Raji (cell line): ENCODE measurements around the gene PDE6C.

Experiments
- POLR2A ChIP-seq: IDR thresholded peaks from 2 replicates; pipeline ENCODE4 v1.6.1; 2011; ENCODE audit warnings: low read depth, low read length, control low read depth; ENCODE audit not compliant: insufficient read depth

Gene PDE6C

DNA sequence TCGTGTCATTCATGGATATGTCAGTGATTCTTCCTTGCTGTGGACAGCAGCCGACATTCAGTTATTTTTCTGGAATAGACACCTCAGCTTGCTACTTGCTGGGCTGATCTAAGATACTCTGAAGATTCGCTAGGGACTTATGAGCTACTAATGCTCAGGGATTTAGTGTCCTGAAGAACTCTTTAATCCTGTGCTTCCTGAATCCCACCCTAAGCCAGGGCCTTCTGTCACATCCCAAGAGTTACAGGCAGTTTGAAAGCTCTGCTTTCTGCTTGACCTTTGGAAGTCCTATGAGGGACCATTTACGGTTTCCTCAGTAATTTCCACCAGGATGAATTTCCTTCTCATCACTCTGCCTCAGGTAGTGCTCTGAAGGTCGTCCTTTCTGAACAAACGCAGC is at the start of gene PDE6C:
Gene PDE6C (plus strand): TSS at position 227 of the 400 bp plus-strand sequence. CDS start 189 bp downstream, outside the sequence.
- no peak for TF ChIP-seq POLR2A

DNA sequence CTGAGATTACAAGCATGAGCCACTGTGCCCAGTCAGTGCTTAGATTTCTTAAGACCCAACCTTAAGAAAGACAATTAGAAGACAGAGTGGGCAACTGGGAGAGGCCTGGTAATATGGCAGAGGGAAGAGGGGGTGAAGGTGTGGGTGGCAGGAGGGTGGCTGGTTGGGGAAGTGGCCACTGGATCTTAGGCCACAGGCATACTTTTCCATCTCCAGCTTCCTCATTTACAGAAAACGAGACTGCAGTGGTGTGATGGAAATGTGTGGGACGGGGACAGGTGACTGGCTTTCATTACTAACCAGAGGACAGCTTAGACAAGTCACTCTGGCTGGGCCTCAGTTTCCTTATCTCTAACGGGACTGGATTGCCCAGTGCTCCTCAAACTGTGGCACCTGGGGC is 46.9 kb upstream of the PDE6C start:
- no peak for TF ChIP-seq POLR2A

DNA sequence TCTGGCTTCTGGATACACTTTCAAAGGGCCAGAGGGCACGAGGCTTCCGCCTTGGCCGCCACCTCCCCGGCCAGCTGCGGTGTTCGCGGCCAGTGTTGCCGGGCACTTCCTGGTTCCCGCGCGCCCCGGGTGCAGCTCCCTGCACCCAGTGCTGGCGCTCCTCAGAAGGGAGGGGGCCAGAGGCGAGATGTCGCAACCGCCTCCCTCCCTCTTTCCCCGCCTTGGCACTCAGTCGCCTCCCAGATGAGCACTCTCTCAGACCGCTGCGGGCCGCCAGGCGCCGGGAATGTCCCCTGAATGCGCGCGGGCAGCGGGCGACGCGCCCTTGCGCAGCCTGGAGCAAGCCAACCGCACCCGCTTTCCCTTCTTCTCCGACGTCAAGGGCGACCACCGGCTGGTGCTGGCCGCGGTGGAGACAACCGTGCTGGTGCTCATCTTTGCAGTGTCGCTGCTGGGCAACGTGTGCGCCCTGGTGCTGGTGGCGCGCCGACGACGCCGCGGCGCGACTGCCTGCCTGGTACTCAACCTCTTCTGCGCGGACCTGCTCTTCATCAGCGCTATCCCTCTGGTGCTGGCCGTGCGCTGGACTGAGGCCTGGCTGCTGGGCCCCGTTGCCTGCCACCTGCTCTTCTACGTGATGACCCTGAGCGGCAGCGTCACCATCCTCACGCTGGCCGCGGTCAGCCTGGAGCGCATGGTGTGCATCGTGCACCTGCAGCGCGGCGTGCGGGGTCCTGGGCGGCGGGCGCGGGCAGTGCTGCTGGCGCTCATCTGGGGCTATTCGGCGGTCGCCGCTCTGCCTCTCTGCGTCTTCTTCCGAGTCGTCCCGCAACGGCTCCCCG is 45.7 kb upstream of the PDE6C start, which contains the start of gene FFAR4:
Gene FFAR4 (plus strand): TSS at position 231 of the 842 bp plus-strand sequence. CDS start 56 bp downstream, at position 287.
- no peak for TF ChIP-seq POLR2A

DNA sequence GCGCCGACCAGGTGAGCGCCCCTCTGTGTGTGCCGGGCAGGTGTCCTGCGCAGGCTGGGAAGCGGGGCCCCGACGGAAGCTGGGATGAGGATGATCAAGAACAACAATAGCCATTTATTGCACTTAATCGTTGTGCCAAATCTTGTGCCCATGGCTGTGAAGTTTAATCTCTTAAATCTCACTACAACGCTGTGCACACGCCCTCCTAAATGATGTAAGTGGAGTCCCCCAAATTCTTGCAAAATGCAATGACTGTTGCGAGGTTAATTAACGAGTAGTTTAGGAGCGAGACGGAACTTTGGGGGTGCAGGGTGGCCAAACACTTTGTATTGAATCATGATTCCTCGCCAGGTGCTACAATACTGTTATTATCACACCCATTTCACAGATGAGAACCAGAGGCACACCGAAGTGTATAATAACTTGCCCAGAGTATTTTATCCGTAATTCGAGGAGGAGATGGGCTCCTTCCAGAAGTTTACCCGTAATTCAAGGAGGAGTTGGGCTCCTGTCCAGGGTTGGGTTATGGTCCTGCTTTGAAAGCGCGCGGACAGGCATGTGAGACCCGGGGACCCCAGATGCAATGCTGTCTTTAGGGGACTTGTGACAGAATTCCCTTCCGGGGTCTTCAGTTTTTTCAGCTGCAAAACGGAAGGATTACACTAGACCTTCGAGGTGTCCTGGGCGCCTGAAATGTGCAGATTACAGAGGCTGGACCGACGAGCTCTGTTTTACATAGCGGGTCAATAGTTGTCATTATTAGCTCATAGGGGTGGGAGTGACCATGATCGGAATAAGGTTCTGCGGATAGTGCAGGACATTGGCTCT is 44.8 kb upstream of the PDE6C start:
- no peak for TF ChIP-seq POLR2A

DNA sequence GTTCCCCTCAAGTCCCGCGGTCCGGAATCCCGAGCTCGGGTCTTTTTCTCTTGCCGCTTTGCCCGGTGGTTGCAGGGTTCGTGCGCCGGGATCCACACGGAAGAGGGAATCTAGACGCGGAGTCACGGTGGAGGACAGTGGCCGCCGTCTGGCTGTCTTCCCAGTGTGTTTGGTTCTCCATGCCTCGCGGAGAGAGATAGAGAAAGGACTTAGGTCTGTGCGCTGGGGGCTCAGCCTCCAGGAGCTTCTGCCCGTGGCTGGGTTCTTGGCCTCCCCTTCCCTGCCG is 44.3 kb upstream of the PDE6C start:
- TF ChIP-seq POLR2A: no peak

DNA sequence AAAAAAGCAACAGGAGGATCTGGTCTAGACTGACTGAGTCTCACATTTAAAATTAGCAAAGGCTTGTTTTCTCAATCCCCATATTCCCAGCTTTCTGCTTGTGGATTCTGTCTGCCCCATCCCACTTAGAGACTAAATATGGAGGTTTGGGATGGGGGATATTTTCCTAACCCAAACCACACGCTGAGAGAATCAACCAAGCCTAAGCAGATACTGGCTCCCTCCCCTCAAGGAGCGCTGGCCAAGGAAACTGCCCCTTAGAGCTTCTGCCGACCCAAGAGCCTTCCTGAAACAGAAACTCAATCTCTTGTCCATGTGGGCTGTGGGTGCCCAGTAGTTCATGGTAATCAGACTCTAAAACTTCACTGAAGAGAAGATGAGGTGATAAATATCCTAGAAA is 42.0 kb upstream of the PDE6C start:
- no peak for TF ChIP-seq POLR2A

DNA sequence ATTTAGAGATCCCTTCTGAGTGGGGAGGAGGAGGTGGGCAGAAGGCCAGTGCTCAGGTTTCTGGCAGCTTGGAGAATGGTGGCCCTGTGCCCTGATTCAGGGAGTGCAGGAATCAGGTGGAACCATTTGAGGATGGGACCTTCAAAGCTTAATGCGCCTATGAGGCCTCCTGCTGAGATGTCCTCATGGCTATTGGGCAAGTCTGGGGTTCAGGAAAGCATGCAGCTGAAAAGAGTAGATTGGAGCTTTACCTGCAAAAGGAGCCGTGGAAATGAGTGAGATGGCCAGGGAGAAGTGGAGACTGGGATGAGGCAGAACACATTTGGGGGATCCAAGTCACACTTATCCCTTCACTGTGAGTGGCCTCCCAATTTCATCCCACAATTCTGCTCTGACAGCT is 39.7 kb upstream of the PDE6C start:
- TF ChIP-seq POLR2A: no peak

DNA sequence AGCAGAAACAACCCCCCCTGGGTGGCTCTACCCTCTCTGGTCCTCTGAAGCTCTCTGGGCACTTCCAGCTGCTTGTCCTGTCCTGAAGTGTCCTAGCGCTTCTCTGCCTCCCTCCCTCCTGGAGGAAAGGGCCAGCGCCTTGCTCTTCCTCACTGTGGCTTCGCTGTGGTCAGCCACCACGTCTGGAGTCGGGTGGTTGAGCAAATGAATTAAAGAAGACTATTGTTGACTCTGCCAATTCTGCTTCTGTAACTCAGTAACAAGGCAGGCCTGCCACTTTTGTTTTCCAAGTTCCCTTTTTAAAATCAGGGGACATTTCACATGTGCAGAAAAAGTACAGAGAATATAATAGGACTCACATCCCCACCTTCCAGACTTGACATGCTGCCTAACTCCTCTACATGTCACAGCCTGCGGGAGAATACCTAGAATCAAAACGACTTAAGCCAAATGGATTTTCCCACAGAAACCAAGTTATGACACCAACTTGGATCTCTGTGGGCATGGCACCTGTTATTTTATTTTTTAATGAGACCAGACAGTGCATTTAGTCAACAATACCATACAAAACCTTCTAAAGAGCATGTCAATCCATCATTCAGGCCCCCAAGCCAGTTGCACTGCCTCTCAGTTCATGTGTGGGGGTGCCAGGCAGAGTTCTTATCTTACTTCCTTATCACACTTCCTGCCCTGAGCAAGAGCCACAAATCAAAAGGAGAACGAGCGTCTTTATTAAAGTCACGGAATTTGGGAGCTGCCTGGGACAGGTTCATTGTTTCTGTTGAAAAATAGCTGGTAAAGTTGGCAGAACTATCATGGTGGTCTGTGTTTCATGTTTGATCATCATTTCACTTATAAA is 39.1 kb upstream of the PDE6C start:
- TF ChIP-seq POLR2A: no peak

DNA sequence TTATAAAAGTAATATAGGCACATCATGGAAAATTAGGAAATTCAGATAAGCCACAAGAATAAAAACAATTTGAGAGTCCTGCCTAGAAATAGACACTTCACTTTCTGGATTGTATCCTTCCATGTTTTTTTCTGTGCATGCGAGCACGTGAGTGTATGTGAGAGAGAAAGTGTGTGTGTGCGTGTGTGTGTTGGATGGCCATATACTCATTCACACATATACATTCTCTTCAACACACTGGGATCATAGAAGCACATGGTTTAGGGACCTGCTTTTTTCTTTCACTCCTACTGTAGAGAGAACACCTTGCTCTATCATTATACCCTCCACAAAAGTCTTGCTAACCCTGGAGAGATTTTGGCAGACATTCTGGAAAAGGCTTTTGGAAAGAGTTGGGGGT is 38.4 kb upstream of the PDE6C start:
- no peak for TF ChIP-seq POLR2A

DNA sequence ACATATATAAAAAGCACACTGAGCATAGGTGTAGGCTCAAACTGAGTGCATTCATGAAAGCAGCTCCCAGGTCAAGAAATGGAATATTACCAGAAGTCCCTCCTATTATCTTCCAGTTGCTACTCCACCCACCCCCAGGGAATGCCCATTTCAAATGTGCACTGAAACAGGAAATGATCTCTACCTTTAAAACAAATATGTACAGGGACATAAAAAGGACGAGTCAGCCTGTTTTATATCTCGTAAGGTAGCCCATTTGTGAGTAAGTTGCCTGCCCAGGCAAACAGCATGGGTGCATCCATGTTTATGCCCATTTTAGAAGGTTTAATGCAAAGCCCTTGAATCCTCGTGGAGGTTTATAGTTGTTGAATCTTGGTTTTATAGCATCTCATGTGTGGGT is 35.4 kb upstream of the PDE6C start:
- TF ChIP-seq POLR2A: no peak

DNA sequence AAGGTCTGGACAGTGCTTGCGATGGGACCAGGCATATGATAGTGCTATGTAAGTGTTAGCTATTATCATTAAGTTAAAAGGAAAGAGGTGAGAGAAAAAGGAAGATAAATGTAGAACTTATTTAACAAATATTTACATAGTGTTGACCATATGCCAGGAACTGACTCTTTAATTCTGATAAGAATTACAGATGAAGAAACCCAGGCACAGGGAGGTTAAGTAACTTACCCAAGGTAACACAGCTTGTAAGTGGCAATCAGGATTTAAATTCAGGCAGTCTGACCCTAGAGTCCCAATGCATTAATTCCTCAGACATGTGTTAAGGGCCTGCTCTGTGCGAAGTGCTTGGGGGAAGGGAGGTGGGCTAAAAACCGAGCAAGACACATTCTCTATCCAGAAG is 34.8 kb upstream of the PDE6C start:
- no peak for TF ChIP-seq POLR2A

DNA sequence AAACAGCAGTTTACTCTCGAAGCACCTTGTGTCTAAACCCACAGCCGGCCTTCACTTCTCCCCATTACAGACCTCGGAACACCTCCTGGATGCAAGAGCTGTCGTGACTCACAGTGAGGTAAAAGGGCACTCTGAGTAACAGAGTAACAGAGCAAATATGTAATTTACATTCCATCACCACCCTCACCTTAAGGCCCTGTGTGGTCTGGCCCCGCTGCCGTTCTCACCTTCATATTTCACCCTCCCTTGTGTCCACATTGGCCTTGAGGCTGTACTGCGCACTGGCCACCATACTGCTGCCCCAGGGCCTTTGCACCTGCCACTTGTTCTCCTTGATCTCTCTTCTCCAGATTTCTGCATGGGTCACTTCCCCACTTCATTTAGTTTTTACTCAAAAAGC is 33.2 kb upstream of the PDE6C start:
- no peak for TF ChIP-seq POLR2A

DNA sequence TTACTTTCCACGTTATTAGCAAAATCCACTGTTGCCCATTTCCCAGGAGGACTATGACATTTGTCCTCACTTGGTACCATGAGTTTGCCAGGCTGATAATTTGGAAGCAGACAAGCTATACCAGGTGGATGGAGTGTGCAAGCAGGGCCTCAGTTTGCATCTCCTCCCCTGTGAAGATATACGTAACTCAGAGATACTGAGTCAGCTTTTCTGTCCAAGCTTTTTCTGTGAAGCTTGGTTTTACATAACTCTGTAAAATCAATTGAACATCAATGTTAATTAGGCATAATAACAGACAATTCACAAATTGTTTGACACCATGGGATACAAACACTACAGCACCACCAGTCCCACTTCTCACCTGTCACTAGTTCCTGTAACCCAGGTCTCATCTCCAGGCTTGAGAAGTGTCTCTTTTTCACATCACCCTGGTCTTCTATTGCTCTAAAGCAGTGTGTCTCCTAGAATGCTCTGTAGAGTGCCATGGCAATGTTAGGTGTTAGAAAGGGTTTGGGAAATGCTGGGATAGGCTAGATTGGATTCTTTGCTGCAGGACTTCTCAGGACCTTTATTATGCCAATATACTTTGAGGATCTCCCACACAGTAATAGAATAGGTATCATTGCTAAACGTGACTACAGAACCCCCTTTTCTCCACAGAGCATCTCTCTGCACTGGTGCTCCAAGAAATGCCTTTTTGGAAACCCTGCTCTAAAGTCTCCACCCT is 32.2 kb upstream of the PDE6C start:
- no peak for TF ChIP-seq POLR2A

DNA sequence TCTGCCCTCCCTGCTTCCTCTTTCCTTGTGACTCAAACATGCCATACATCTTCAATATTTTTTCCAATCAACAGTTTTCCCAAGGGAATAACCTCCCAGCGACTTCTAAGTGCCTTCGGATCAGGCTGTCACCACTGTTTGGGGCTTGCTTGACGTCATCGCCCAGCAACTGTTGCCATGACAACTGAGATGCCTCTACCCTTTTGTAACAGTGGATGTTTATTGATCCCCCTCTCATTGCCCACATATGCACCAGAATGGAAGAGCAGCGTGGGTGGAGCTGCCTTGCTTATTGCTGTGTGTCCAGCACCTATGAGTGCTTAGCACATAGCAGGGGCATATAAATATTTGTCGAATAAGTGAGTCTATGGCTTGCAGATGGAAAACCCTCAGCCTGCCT is 31.5 kb upstream of the PDE6C start:
- no peak for TF ChIP-seq POLR2A

DNA sequence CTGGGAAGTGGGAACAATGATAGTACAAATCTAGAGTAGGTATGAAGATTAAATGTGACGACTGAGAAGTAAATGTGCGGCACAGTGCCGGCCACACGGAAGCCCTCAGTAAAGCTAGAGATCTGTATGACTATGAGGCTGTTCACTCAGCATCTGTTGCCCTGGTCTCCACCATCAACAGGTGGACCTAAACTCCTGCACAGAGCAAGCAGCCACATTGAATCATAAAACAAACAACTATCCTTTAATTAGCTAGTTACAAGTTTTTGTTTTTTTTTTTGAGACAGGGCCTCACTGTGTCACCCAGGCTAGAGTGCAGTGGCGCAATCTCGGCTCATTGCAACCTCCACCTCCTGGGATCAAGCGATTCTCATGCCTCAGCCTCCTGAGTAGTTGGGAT is 27.9 kb upstream of the PDE6C start:
- TF ChIP-seq POLR2A: no peak
